GM12878 (cell line): Measurements from ENCODE around the gene SLC35B4. TPM values are rescaled to one million over a fixed set of nuclear protein-coding genes. Genes with fewer than 3 reads are reported as not detected.

Experiments used
- ATAC-seq: fragments of 200-7000 bp; cut with Tn5 transposase; 3 replicates; pipeline ENCODE4 v1.9.1; 2020; ENCODE audit warnings: mild to moderate bottlenecking, moderate library complexity
- BruUV-seq: library from RNA; stranded (reverse); fragments of 400-500 nt; replicated peaks from 2 replicates; lab custom pipeline; 2021; lab: Mats Ljungman, UMichigan
- CTCF ChIA-PET: fragments of 300-600 bp; sonication (Branson Sonifier 250); formaldehyde crosslinking; extraction: SDS; loops from one replicate; lab custom pipeline; 2021; ENCODE audit warnings: inconsistent platforms; lab: Yijun Ruan, JAX
- POLR2A ChIA-PET: fragments of 350-600 bp; formaldehyde crosslinking; extraction: SDS; loops from one replicate; lab custom pipeline; 2021; ENCODE audit warnings: inconsistent platforms; lab: Charles Lee
- RAD21 ChIA-PET: fragments of 300-600 bp; sonication (Branson Sonifier 250); formaldehyde crosslinking; loops from one replicate; lab custom pipeline; 2023; ENCODE audit warnings: antibody characterized with exemption; ENCODE audit not compliant: unreplicated experiment; lab: Charles Lee
- SMC1A ChIA-PET: fragments of 300-600 bp; sonication (Branson Sonifier 250); formaldehyde crosslinking; loops from one replicate; lab custom pipeline; 2023; ENCODE audit not compliant: unreplicated experiment, uncharacterized antibody; lab: Charles Lee
- DNase-seq: peaks from one replicate; pipeline ENCODE4 v3.0.0-alpha.2; 2011; ENCODE audit warnings: low read depth, low spot score
- FAIRE-seq: peaks from 3 replicates; lab custom pipeline; 2011; peaks lifted over from hg19 to GRCh38; lab: Jason Lieb, UNC
- H2AFZ ChIP-seq: 2 replicates; pipeline ENCODE4 v1.6.0; 2011; ENCODE audit warnings: low read depth, low read length, control low read depth; ENCODE audit not compliant: control insufficient read depth
- H3K27ac ChIP-seq: 2 replicates; pipeline ENCODE4 v1.5.1; 2011; ENCODE audit warnings: control low read depth; ENCODE audit not compliant: control insufficient read depth, insufficient read depth
- H3K27me3 ChIP-seq, 2 experiments: replicated peaks in 1 of 2; 2 replicates each; pipeline versions ENCODE4 v1.6.0 to v1.6.1; 2011; ENCODE audit warnings: low read length in 1 of 2; ENCODE audit not compliant: control insufficient read depth in 2 of 2, insufficient read depth in 2 of 2
- H3K36me3 ChIP-seq, 2 experiments: 2 replicates each; pipeline ENCODE4 v1.5.1; 2011; ENCODE audit warnings: low read length in 1 of 2; ENCODE audit not compliant: control insufficient read depth in 2 of 2, insufficient read depth in 2 of 2
- H3K4me1 ChIP-seq: 2 replicates; pipeline ENCODE4 v1.6.1; 2011; ENCODE audit warnings: mild to moderate bottlenecking, low read length, moderate library complexity, mixed read lengths; ENCODE audit not compliant: control insufficient read depth, insufficient read depth
- H3K4me2 ChIP-seq: 2 replicates; pipeline ENCODE4 v1.6.0; 2011; ENCODE audit warnings: control low read depth; ENCODE audit not compliant: control insufficient read depth, insufficient read depth
- H3K4me3 ChIP-seq: fragments of 200-600 bp; sonication (generic); 2 replicates; pipeline ENCODE4 v1.5.1; 2016
- H3K79me2 ChIP-seq: 2 replicates; pipeline ENCODE4 v1.6.0; 2011; ENCODE audit warnings: low read length; ENCODE audit not compliant: control insufficient read depth, insufficient read depth
- H3K9ac ChIP-seq: 2 replicates; pipeline ENCODE4 v1.8.0; 2011; ENCODE audit warnings: low read length, control low read depth, mixed read lengths; ENCODE audit not compliant: control insufficient read depth, insufficient read depth
- H3K9me3 ChIP-seq: replicated peaks from 3 replicates; pipeline ENCODE4 v1.5.1; 2011; ENCODE audit warnings: mild to moderate bottlenecking, low read length; ENCODE audit not compliant: control insufficient read depth, insufficient read depth
- H4K20me1 ChIP-seq: 2 replicates; pipeline ENCODE4 v1.6.0; 2011; ENCODE audit not compliant: control insufficient read depth, insufficient read depth
- BACH1 ChIP-seq: fragments of 450-650 bp; IDR thresholded peaks from 2 replicates; pipeline ENCODE4 v1.6.1; 2017; ENCODE audit warnings: mild to moderate bottlenecking, borderline replicate concordance
- BRCA1 ChIP-seq: IDR thresholded peaks from 2 replicates; pipeline ENCODE4 v1.6.1; 2011; ENCODE audit warnings: low read depth, low read length, improper control_type of control experiment
- GABPA ChIP-seq: IDR thresholded peaks from 2 replicates; pipeline ENCODE4 v1.6.1; 2014; ENCODE audit warnings: antibody characterized with exemption, low read depth, mild to moderate bottlenecking, inconsistent platforms
- IRF4 ChIP-seq: IDR thresholded peaks from 2 replicates; pipeline ENCODE4 v1.6.1; 2011; ENCODE audit warnings: low read depth, low read length
- KDM1A ChIP-seq: fragments of 200-600 bp; sonication (generic); IDR thresholded peaks from 2 replicates; pipeline ENCODE4 v1.6.1; 2016; ENCODE audit warnings: borderline replicate concordance
- MEF2B ChIP-seq: fragments of 450-650 bp; IDR thresholded peaks from 2 replicates; pipeline ENCODE4 v1.6.1; 2018; ENCODE audit warnings: mild to moderate bottlenecking, moderate library complexity; ENCODE audit not compliant: partially characterized antibody, poor library complexity, severe bottlenecking
- MTA3 ChIP-seq: IDR thresholded peaks from 2 replicates; pipeline ENCODE4 v1.6.1; 2012; ENCODE audit warnings: low read length, inconsistent platforms, borderline replicate concordance
- MYC ChIP-seq: IDR thresholded peaks from 2 replicates; pipeline ENCODE4 v1.6.1; 2011; ENCODE audit warnings: mild to moderate bottlenecking, low read length, moderate library complexity, inconsistent platforms; ENCODE audit not compliant: insufficient read depth, insufficient replicate concordance, insufficient read length, severe bottlenecking
- PML ChIP-seq: IDR thresholded peaks from 2 replicates; pipeline ENCODE4 v1.6.1; 2012; ENCODE audit warnings: low read length, inconsistent platforms
- RELB ChIP-seq: fragments of 450-650 bp; IDR thresholded peaks from 2 replicates; pipeline ENCODE4 v1.6.1; 2017; ENCODE audit warnings: low read depth, mild to moderate bottlenecking, moderate library complexity
- RFX5 ChIP-seq: IDR thresholded peaks from 2 replicates; pipeline ENCODE4 v1.6.1; 2011; ENCODE audit warnings: low read depth, low read length, improper control_type of control experiment
- SIX5 ChIP-seq: IDR thresholded peaks from 2 replicates; pipeline ENCODE4 v1.6.1; 2011; ENCODE audit warnings: mild to moderate bottlenecking, low read depth, low read length, moderate library complexity; ENCODE audit not compliant: severe bottlenecking
- SPI1 ChIP-seq: IDR thresholded peaks from 2 replicates; pipeline ENCODE4 v1.6.1; 2011; ENCODE audit warnings: low read depth, mild to moderate bottlenecking, low read length, moderate library complexity, borderline replicate concordance; ENCODE audit not compliant: insufficient read depth
- SUZ12 ChIP-seq: fragments of 200-600 bp; sonication (generic); IDR thresholded peaks from one replicate; pipeline ENCODE4 v1.6.1; 2018; ENCODE audit warnings: antibody characterized with exemption, mild to moderate bottlenecking; ENCODE audit not compliant: unreplicated experiment
- TCF3 ChIP-seq: IDR thresholded peaks from 2 replicates; pipeline ENCODE4 v1.6.1; 2012; ENCODE audit warnings: low read depth, mild to moderate bottlenecking, low read length, borderline replicate concordance; ENCODE audit not compliant: insufficient read depth
- TCF7 ChIP-seq: IDR thresholded peaks from 2 replicates; pipeline ENCODE4 v1.6.1; 2014; ENCODE audit warnings: antibody characterized with exemption, borderline replicate concordance
- ZNF207 ChIP-seq: fragments of 450-650 bp; IDR thresholded peaks from 2 replicates; pipeline ENCODE4 v1.6.1; 2014; ENCODE audit warnings: antibody characterized with exemption, mild to moderate bottlenecking, borderline replicate concordance
- ZNF217 ChIP-seq: fragments of 450-650 bp; IDR thresholded peaks from 2 replicates; pipeline ENCODE4 v1.6.1; 2017; ENCODE audit warnings: antibody characterized with exemption, mild to moderate bottlenecking
- WGBS: methylation state at CpG from one replicate; pipeline ENCODE4 v1.1.6; 2016; ENCODE audit warnings: low lambda C conversion rate; ENCODE audit not compliant: insufficient replicate concordance, insufficient coverage; ENCODE audit errors: missing lambda C conversion rate; 5-methylcytosine and 5-hydroxymethylcytosine counted together
- in situ Hi-C: fragments of 300-500 bp; cut with MboI; formaldehyde crosslinking; loops from 9 replicates; pipeline ENCODE4 v1.14.3; 2018; ENCODE audit warnings: mixed read lengths
- intact Hi-C: fragments of 100-400 bp; cut with micrococcal nuclease; formaldehyde crosslinking; loops from one replicate; pipeline ENCODE4 v1.14.2; 2022; ENCODE audit not compliant: unreplicated experiment
- polyA plus RNA-seq, 11 experiments: library from polyadenylated mRNA; depleted of rRNA in 4 of 11; unstranded in 6 of 11; stranded (reverse) in 5 of 11; fragments of >200 nt; fragmentation: Nextera tagmentation in 4 of 11; fragmentation: Illumina TruSeq in 1 of 11; extraction: Ambion mirVana in 4 of 11; extraction: Trizol in 1 of 11; gene quantifications; 1 replicate in 1 of 11; 2 replicates in 10 of 11; pipeline versions ENCODE4 v1.2.1 to v1.2.3, GENCODE V29; 2011 to 2016; ENCODE audit warnings: inconsistent platforms in 2 of 11, missing spikeins in 2 of 11, low read depth in 1 of 11
- total RNA-seq, 4 experiments: library from RNA; depleted of rRNA in 3 of 4; stranded (reverse); fragments of >200 nt in 3 of 4; fragmentation: Illumina TruSeq in 1 of 4; extraction: Trizol in 1 of 4; gene quantifications; 2 replicates each; pipeline versions ENCODE4 v1.2.1 to v1.2.3, GENCODE V29; 2013 to 2021

Gene SLC35B4
- total and polyA plus RNA-seq, 10 of the 15 experiments (the other 5 are each of a cell fraction or from before 2014, with no cell fraction given), result 3.6 to 23.9 (median 14.0) TPM

- Histone ChIP-seq H3K9me3 (no peaks in the 10 kb centered on the region), H4K20me1 (no peaks in the 10 kb centered on the region), H3K4me3 (no peak overlapping the region), H3K79me2 (no peaks in the 10 kb centered on the region), H2AFZ (no peak overlapping the region), H3K27ac (no peak overlapping the region), H3K27me3 (no peaks in the 10 kb centered on the region; a peak in 2 of 4 replicates), H3K4me1 (no peaks in the 10 kb centered on the region), H3K9ac (no peak overlapping the region), H3K36me3 (no peaks in the 10 kb centered on the region), H3K4me2 (no peak overlapping the region)
- no TSS peak for BruUV-seq
- FAIRE-seq (no peak), ATAC-seq (no peak), DNase-seq (no peak)
- WGBS, result 27% methylated on average over 7 of the region's 7 CpGs
- CTCF ChIA-PET, result no interaction called here
- POLR2A ChIA-PET, result no interaction called here
- SMC1A ChIA-PET, result interaction anchor here (0.6 kb wide), 1 partner anchor 62 kb away, joined by 3 read pairs; no protein-coding TSS in a partner anchor
- intact Hi-C loops, result loop anchor here (10.0 kb wide), 1 partner anchor 210 kb away; no protein-coding TSS in a partner anchor
- in situ Hi-C loops, result no loop called here
- RAD21 ChIA-PET, result no interaction called here
- TF ChIP-seq KDM1A (no peak), TCF7 (no peak), BACH1 (no peak), PML (no peak), TCF3 (no peak), IRF4 (no peak), GABPA (no peak), SUZ12 (no peak), SPI1 (no peak)
Observed at GRCh38 chr7:134355004-134355525, 38.3 kb upstream of the SLC35B4 start.

GRCh38 chr7:134353411-134353810 is 36.7 kb upstream of the SLC35B4 start:
- H4K20me1 ChIP-seq, result no peaks in the 10 kb centered on the region
- no peak overlapping the region for H3K9ac ChIP-seq
- TF ChIP-seq MYC (no peak), ZNF217 (no peak), RFX5 (no peak), RELB (no peak), MTA3 (no peak), ZNF207 (no peak), MEF2B (no peak), BRCA1 (no peak), SUZ12 (no peak), SIX5 (no peak)
- no peaks in the 10 kb centered on the region for H3K9me3 ChIP-seq
- 11% methylated on average over 4 of the region's 4 CpGs for WGBS
- in situ Hi-C loops, result no loop called here
- ChIA-PET RAD21 (no interaction called here), SMC1A (interaction anchor here (1.1 kb wide), 1 partner anchor 20 kb away, joined by 3 read pairs; no protein-coding TSS in a partner anchor), CTCF (interaction anchor here (0.6 kb wide), 1 partner anchor 1207 kb away, joined by 3 read pairs; no protein-coding TSS in a partner anchor), POLR2A (no interaction called here)
- H3K4me1 ChIP-seq, result no peaks in the 10 kb centered on the region
- BruUV-seq, result no TSS peak
- H3K4me3 ChIP-seq, result no peak overlapping the region
- H2AFZ ChIP-seq, result no peak overlapping the region
- DNase-seq (no peak), ATAC-seq (no peak), FAIRE-seq (no peak)
- intact Hi-C loops, result loop anchor here (10.0 kb wide), 1 partner anchor 209 kb away; no protein-coding TSS in a partner anchor
- no peaks in the 10 kb centered on the region for H3K79me2 ChIP-seq
- H3K36me3 ChIP-seq, result no peaks in the 10 kb centered on the region
- no peaks in the 10 kb centered on the region; a peak in 2 of 4 replicates for H3K27me3 ChIP-seq
- no peak overlapping the region for H3K4me2 ChIP-seq
- H3K27ac ChIP-seq, result no peak overlapping the region
